Kidney (tissue), 14 donors: ENCODE data around the gene C2orf49. TPM values are rescaled to one million over a fixed set of nuclear protein-coding genes. Genes with fewer than 3 reads are reported as not detected.
"Not testable (repeated sequence)": the region's sequence is repeated elsewhere in the genome, so short reads cannot be mapped to it uniquely, and the experiment has no call there.

ENCODE experiments used
- DNase-seq, 5 donors: peaks; one replicate each; pipeline ENCODE4 v3.0.0-alpha.2; 2013 to 2020
- FAIRE-seq: peaks from 2 replicates; lab custom pipeline; 2012; peaks lifted over from hg19 to GRCh38; lab: Jason Lieb, UNC
- H3K27ac ChIP-seq, 2 donors: one replicate each; pipeline ENCODE4 v1.7.0; 2013; ENCODE audit warnings: low read depth in 2 of 2, low read length in 2 of 2, inconsistent platforms in 1 of 2
- H3K27me3 ChIP-seq: one replicate; pipeline ENCODE4 v1.7.1; 2013; ENCODE audit warnings: low read length, inconsistent platforms; ENCODE audit not compliant: control insufficient read depth, insufficient read depth
- H3K36me3 ChIP-seq, 3 donors: one replicate each; pipeline versions ENCODE4 v1.7.0 to v1.7.1; 2013; ENCODE audit warnings: low read length in 3 of 3, control low read depth in 1 of 3, inconsistent platforms in 1 of 3; ENCODE audit not compliant: insufficient read depth in 3 of 3, control insufficient read depth in 2 of 3
- H3K4me1 ChIP-seq, 3 donors: one replicate each; pipeline versions ENCODE4 v1.7.0 to v1.7.1; 2013; ENCODE audit warnings: low read length in 3 of 3, inconsistent platforms in 1 of 3, low read depth in 1 of 3; ENCODE audit not compliant: control insufficient read depth in 2 of 3, insufficient read depth in 2 of 3
- H3K4me3 ChIP-seq, 3 donors: one replicate each; pipeline versions ENCODE4 v1.7.0 to v1.8.1; 2013; ENCODE audit warnings: low read length in 3 of 3, control low read depth in 1 of 3, inconsistent platforms in 1 of 3
- H3K9ac ChIP-seq, 3 donors: one replicate each; pipeline versions ENCODE4 v1.7.0 to v1.7.1; 2013; ENCODE audit warnings: low read length in 3 of 3, control low read depth in 1 of 3, inconsistent platforms in 1 of 3
- H3K9me3 ChIP-seq, 3 donors: one replicate each; pipeline versions ENCODE4 v1.7.0 to v1.7.1; 2013; ENCODE audit warnings: low read length in 3 of 3, control low read depth in 1 of 3, inconsistent platforms in 1 of 3; ENCODE audit not compliant: control insufficient read depth in 2 of 3, insufficient read depth in 1 of 3
- CTCF ChIP-seq: IDR thresholded peaks from 3 replicates; pipeline ENCODE4 v1.5.1; 2012; ENCODE audit warnings: mild to moderate bottlenecking, moderate library complexity, borderline replicate concordance; ENCODE audit not compliant: insufficient read depth; ENCODE audit errors: extremely low read depth
- intact Hi-C: fragments of 100-400 bp; cut with DNase I; formaldehyde crosslinking; loops from one replicate; pipeline ENCODE4 v1.11.1; 2022
- polyA plus RNA-seq: library from polyadenylated mRNA; stranded (reverse); fragments of 350-450 nt; fragmentation: Illumina TruSeq; extraction: RNeasy Lipid Tissue Mini Kit (QIAGEN cat#74804); gene quantifications from one replicate; pipeline ENCODE4 v1.2.3, GENCODE V29; 2014; ENCODE audit warnings: low read depth, low replicate concordance; ENCODE audit not compliant: insufficient read depth
- total RNA-seq: library from RNA; stranded (reverse); fragmentation: NEBNext Ultra II Directional; extraction: Animal tissue kit (Norgen Biotek cat#: 25700); gene quantifications from one replicate; pipeline ENCODE4 v1.2.1, GENCODE V29; 2021
- donor health status: control.
- donor health status: control.
- donor health status: control.
- donor health status: control.
- donor health status: control.
- donor health status: DM: yes; HTN: yes; CAD: no.
- donor health status: Normal renal cell carcinoma (clear cell type).

C2orf49 gene
- total and polyA plus RNA-seq, 2 donors from 2014 or later, result 6.8 to 15.0 TPM

- Histone ChIP-seq H3K4me3 (no peak overlapping the region), H3K27me3 (no peaks in the 10 kb centered on the region), H3K4me1 (peaks cover 0 to 14% (median 13%) of the 10 kb centered on the region in 3 donors), H3K9me3 (no peaks in the 10 kb centered on the region), H3K27ac (no peak overlapping the region), H3K9ac (no peak overlapping the region), H3K36me3 (peaks cover 0 to 3% (median 0%) of the 10 kb centered on the region in 3 donors)
- TF ChIP-seq CTCF, result no peak
- FAIRE-seq (no peak), DNase-seq (no peak)
- intact Hi-C loops, result no loop called here
Observed at GRCh38 chr2:105324732-105325131, 12.6 kb upstream of the C2orf49 start.

GRCh38 chr2:105325389-105325963 is 11.9 kb upstream of the C2orf49 start:
- intact Hi-C loops, result no loop called here
- H3K27me3 ChIP-seq, result no peaks in the 10 kb centered on the region
- H3K4me3 ChIP-seq, result no peak overlapping the region
- no peak for TF ChIP-seq CTCF
- peaks cover 0 to 3% (median 0%) of the 10 kb centered on the region in 3 donors for H3K36me3 ChIP-seq
- peak overlapping the region in 1 of 2 donors; percentile 23 for H3K27ac ChIP-seq
- FAIRE-seq, result no peak
- H3K9ac ChIP-seq, result no peak overlapping the region
- H3K9me3 ChIP-seq, result no peaks in the 10 kb centered on the region
- peaks cover 0 to 17% (median 14%) of the 10 kb centered on the region in 3 donors for H3K4me1 ChIP-seq
- DNase-seq, result no peak

GRCh38 chr2:105327271-105327670 is 10.1 kb upstream of the C2orf49 start:
- peaks cover 0 to 17% (median 14%) of the 10 kb centered on the region in 3 donors for H3K4me1 ChIP-seq
- DNase-seq, H3K9me3 ChIP-seq, H3K9ac ChIP-seq, H3K27ac ChIP-seq, FAIRE-seq, H3K4me3 ChIP-seq, intact Hi-C loops, H3K36me3 ChIP-seq, H3K27me3 ChIP-seq: not testable (repeated sequence)

- H3K27me3 ChIP-seq, result no peaks in the 10 kb centered on the region
- no peak for TF ChIP-seq CTCF
- peak overlapping the region in 1 of 3 donors; percentile 80 for H3K4me3 ChIP-seq
- peak overlapping the region in 1 of 2 donors; percentile 68 for H3K27ac ChIP-seq
- no peak for DNase-seq
- H3K9ac ChIP-seq, result no peak overlapping the region
- intact Hi-C loops, result no loop called here
- H3K9me3 ChIP-seq, result no peaks in the 10 kb centered on the region
- peaks cover 0 to 17% (median 14%) of the 10 kb centered on the region in 3 donors for H3K4me1 ChIP-seq
- peaks cover 0 to 3% (median 0%) of the 10 kb centered on the region in 3 donors for H3K36me3 ChIP-seq
- FAIRE-seq, result no peak
Observed at GRCh38 chr2:105327690-105328089, 9.7 kb upstream of the C2orf49 start.
